ENCODE results near the gene BRSK2.

DNA sequence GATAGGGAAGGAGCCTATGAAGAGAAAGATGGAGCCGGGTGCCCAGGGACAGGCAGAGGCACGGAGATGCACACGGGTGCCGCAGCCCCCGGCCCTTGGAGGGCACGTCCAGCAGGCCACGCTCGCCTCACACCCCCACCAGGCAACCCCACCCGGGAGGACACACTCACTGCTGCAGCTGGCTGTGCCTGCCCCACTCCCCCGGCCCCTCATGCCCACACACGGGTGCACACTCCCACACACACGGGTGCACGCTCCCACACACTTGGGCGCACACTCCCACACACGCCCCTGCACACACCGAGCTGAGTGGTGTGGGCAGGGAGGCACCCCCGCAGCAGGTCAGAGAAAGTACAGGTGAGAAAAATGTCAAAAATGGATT, 95.8 kb downstream of the BRSK2 start:
- TF ChIP-seq YY1 (IDR thresholded peaks at IDR 0.05; ENCODE audit: insufficient read depth, insufficient read length) (no peak), ZNF274 (IDR thresholded peaks at IDR 0.05; ENCODE audit: low read depth, low read length) (no peak)
